GM19035 (cell line): ENCODE measurements around the gene OLA1.

ENCODE experiments used
- ATAC-seq: cut with Tn5 transposase; IDR thresholded peaks from one replicate; pipeline ENCODE4 v1.9.1; 2021; ENCODE audit not compliant: unreplicated experiment

The OLA1 gene

DNA sequence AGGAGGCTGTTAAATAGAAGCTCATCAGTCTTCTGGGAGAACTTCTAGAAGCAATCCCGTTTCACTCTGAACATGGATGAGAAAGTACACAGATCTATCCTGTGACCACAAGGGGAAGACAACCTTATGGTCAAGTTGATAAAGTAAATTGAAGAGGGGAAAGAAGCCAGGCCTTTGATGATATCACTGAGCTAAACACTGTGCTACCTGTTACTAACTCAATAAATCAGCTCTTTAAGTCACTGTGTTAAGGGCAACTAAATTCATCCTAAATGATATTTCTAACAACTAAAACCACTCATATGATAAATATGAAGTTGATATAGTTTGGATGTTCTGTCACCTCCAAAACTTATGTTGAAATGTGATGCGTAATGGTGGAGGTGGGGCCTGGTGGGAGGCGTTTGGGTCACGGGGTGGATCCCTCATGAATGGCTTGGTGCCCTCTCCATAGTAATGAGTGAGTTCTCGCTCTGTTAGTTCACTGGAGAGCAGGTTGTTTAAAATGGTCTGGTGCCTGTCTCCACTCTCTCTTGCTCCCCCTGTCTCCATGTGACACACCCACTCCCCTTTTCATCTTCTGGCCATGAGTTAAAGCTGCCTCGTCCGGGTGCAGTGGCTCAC lies 23.6 kb downstream of the OLA1 start:
- ATAC-seq = no peak

- no peak for ATAC-seq
Measured at GRCh38 chr2:174224125-174224524, 24.2 kb downstream of the OLA1 start.

GRCh38 chr2:174223388-174223787 lies 24.9 kb downstream of the OLA1 start:
- no peak for ATAC-seq

- no peak for ATAC-seq
Measured at GRCh38 chr2:174222154-174222553, 26.2 kb downstream of the OLA1 start.

DNA sequence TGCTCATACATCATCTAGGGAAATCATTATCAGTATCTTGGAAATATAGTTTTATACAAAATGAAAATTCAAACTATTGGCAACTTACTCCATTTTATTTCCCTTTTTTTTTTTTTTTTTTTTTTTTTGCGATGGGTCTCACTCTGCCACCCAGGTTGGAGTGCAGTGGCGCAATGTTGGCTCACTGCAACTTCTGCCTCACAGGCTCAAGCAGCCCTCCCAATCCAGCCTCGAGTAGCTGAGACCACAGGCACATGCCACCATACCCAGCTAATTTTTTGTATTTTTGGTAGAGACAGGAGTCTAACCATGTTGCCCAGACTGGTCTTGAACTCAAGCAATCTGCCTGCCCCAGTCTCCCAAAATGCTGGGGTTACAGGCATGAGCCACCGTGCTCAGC lies 29.0 kb downstream of the OLA1 start:
- no peak for ATAC-seq

- no peak for ATAC-seq
Measured at GRCh38 chr2:174218773-174219172, 29.6 kb downstream of the OLA1 start.

DNA sequence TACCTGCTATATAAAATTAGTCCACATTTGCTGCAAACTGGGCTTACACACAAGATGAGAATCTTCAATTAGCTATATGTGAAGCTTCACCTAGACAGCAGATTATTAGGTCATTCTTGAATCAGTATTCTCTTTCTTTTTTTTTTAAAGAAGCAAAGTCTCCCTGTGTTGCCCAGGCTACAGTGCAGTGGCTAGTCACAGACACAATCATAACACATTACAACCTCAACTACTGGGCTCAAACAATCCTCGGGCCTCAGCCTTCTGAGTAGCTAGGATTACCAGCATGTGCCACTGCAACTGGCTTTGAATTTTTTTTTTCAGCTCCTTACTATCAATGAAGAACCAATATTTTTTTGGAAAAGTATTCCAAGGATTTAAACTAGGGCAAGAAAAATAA lies 30.5 kb downstream of the OLA1 start:
- no peak for ATAC-seq

DNA sequence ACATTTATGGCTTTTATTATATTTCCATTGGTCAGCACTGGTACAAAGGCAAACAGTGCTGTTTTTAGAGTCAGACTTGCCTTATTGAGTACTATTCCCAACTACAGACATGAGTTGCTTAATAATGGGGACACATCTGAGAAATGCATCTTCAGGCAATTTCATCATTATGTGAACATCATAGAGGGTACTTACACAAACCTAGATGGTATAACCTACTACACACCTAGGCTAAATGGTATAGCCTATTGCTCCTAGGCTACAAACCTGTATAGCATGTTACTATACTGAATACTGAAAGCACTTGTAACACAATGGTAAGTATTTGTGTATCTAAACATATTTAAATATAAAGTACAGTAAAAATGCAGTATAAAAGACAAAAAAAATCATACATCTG lies 36.4 kb downstream of the OLA1 start:
- no peak for ATAC-seq

DNA sequence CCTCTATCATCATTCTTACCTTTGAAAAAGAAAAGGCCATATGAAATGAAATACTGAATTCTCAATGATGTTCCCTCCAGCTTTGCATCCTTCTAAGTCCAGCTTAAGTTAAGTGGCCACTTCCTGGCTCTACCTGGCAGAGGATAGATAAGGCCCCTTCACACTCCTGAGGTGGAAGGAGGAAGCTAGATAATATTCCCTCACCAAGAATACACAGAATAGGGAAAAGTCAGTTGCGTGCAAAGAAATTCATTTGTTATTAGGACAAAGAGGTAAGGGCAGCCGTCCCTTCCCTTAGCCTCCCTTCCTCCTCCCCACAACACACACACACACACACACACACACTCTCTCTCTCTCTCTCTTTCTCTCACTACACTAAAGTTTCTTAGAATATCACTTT lies 37.5 kb downstream of the OLA1 start:
- ATAC-seq = no peak

DNA sequence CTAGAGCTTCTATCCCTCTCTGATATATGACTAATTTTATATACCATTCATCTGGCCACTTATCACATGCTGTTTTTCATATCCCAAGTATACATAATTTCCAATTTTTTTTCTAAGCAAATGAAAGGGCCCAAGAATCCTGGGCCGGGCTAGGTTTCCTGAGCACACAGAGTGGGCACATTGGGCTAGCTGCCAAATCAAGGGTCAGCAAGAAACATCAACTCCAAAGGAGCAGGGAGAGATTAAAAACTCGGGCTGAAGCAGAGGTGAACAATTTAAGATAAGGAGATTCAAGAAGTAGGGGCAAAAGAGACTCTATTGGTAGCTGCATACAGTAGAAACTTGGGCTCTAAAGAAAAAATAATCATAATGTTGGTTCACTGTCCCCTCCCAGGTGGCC lies 39.0 kb downstream of the OLA1 start:
- ATAC-seq = no peak

DNA sequence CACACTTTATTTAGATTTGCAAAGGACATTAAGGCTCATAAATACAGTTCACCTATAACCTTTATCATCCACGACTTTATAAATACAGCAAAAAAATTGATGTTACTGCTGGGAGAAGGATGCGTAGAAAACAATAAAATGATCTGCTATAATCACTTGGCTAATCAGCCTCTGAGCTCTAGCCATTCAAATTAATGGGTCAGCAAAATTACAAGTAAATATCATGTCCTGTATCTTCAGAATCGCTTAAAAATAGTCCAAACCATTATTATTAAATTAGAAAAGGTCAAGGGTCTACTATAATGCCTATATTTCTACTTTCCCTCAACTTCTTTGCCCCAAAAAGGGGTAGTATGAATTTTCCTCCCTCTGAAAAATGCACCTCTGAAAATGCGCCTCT lies 40.3 kb downstream of the OLA1 start:
- no peak for ATAC-seq

- no peak for ATAC-seq
Measured at GRCh38 chr2:174205562-174205961, 42.8 kb downstream of the OLA1 start.

DNA sequence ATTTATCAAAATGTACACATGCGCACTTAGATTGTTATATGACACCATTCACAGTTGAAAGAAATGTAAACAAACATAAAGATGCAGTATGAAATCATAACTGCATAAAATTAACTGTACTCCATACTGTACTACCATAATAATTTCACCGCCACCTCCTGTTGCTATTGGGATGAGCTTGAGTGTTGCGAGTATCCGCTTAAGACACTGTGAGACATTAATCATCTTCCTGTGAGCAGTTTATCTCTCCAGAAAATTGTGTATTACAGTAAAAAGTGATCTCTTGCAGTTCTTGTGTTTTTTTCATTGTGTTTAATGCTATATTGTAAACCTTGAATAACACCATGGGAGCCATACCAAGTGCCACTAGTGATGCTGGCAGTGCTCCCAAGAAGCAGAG lies 46.1 kb downstream of the OLA1 start:
- no peak for ATAC-seq

- no peak for ATAC-seq
Measured at GRCh38 chr2:174198846-174199564, 49.3 kb downstream of the OLA1 start.

GRCh38 chr2:174195253-174195652 lies 53.1 kb downstream of the OLA1 start:
- ATAC-seq = no peak

DNA sequence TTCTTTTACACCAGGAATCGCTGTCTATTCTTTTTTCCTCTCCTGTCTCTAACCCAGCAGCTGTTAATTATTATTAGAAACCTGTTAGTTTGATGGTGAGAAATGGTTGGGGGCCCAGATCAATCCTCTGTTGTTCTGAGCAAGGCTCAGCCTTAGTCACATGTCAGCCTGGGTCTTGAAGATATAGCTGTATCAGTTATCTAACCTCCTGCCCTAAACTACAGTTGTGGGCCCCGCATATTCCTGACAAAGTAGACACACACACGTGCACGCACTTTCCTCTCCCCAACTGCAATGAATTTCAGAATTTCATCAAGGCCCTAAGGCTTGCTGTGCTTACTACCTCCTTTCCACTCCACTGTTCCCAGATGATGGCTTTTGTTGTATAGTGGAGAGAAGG lies 54.6 kb downstream of the OLA1 start:
- ATAC-seq = no peak

GRCh38 chr2:174192664-174193063 lies 55.7 kb downstream of the OLA1 start:
- no peak for ATAC-seq

- no peak for ATAC-seq
Measured at GRCh38 chr2:174191342-174192074, 56.8 kb downstream of the OLA1 start.

- no peak for ATAC-seq
Measured at GRCh38 chr2:174184915-174185314, 63.4 kb downstream of the OLA1 start.

DNA sequence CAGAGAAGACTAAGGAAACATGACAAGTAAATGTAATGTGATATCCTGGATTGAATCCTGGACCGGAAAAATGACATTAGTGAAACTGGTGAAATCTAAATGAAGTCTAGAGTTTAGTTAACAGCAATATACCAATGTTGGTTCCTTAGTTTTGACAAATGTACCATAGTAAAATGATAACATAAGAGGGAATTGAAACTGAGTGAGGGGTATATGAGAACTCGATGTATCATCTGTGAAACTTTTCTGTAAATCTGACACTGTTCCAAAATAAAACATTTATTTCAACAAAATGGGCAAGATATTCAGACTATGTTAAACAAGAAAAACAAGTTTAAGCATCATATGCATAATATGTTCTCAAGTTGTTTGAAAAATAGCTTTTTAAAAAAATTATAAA lies 63.8 kb downstream of the OLA1 start:
- no peak for ATAC-seq

DNA sequence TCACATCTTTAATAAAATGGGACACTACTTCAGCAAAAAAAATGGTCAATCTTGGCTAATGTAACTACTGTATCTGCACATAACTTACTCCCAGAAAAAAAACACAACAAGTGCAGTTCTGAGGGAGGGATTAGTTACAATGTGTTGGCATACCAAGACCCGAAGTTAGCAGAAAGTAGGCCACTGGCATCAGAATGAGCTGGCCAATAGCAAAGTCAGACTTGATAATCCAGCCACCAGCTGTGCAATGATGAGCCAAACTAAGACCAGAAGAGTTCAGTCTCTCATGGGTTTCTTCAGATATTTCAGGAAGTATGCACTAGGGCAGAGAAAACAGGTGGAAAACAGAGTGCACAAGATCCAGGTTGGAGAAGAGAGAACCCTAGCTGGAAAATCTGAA lies 65.3 kb downstream of the OLA1 start:
- no peak for ATAC-seq

- no peak for ATAC-seq
Measured at GRCh38 chr2:174181368-174181767, 67.0 kb downstream of the OLA1 start.
